HPDE6-E6E7 (cell line): ENCODE data around the gene RGS19.
"Not testable (repeated sequence)": the region's sequence is repeated elsewhere in the genome, so short reads cannot be mapped to it uniquely, and the experiment has no call there.

ENCODE experiments used
- DNase-seq: peaks from one replicate; pipeline ENCODE4 v3.0.0; 2011; ENCODE audit warnings: missing footprints; ENCODE audit errors: extremely low spot score

RGS19 gene

DNA sequence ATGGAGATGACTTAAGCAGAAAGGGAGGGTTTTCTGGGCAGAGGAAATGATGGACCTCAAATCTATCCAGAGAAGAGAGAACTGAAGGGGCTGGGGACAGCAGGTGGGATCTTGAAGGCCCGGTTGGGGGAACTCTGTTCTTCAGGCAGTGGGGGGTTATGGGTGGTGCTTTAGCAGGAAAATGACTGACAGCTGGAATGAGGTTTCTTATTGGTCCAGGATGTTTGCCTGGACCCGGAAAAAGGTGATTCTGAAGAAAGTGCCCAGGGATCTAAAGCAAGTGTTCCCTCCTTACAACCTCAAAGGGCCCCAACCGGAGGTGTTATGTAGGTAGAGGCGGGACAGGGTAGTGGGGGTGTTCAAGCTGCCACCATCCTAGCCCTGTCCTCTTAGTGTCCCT is 16.1 kb upstream of the RGS19 start:
- no peak for DNase-seq

DNA sequence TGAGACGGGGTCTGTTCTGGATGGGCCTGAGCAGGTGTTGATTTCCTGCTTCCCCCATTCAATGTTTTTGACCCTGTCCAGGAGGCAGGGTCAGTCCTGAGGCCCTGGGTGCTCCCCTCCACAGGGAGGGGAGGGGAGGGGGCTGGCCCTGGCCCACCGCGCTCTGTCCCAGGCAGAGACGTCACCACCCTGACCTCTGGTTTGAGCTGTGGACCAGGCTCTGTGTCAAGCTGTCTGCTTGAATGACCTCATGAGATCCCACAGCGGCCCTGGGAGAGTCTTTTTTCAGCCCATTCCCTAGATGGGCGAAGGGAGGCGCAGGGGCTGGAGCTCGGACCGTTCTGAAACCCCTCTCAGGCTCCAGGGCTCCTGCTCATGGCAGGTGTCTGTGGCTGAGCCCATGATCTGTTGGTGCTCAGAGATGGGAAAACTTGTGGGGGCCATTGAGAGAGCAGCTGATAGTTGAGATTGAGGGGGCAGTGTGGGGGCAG is 13.7 kb upstream of the RGS19 start:
- DNase-seq = no peak

DNA sequence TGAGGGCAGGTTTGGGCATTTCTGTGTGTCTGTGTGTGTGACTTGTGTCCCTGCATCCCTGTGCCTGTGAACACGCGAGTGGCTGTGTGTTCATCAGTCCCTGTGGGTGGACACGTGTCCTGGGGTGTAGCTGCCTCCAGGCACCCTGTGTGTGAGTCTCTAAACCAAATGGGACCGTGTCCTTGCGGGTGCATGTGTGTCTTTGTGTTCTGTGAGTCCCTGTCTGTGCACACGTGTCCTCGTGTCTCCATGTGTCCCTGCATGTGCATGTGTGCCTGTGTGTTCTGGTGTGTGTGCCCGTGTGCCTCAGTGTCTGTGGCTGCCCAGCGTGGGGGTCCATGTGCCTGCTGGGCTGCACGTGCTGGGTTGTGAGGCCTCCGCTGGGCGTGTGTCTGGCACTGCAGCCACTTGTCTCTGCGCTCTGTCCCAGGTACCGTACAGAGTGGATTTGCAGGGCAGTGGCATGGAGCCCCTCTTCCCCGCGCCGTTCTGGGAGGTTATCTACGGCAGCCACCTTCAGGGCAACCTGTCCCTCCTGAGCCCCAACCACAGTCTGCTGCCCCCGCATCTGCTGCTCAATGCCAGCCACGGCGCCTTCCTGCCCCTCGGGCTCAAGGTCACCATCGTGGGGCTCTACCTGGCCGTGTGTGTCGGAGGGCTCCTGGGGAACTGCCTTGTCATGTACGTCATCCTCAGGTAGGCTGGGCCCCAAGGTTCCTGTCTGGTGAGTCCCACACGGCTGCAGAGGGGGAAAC is 13.1 kb upstream of the RGS19 start:
- DNase-seq = no peak

DNA sequence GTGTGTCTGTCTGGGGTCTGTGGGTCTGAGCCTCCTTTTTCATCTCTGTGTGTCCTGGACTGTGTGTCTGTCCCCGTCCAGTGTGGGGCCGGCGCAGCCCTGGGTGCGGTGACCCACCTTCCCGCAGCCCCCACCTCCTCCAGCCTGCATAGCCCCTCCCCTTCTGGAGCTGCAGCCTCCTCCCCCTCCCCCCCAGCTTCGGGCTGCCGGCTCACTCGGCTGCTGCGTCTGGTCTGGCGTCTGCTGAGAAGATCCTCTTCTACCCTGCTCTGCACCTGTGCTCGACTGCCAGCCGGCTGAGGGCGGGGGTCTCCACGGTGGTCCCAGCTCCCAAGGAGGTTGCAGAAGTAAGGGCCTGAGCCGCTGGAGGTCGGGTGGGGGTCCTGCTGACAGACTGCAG is 12.5 kb upstream of the RGS19 start:
- no peak for DNase-seq

DNA sequence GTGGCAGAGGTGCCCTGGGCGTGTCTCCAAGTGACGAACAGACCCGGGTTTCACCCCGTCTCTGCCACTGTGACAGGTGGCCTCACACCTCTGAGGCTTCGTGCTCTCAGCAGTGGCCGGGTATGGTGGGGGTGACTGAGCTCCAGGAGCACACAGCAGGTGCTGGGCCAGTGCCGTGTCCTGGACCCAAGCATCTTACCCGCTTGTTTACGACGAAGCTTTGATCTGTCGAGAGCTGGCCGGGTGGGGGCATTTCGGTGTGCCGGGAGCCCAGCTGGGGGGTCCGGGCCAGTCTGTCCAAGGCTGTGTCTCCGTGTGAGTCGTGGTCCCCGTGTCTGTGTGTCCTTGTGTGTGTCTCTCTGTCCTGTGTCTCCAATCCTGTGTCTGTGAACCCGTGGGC is 12.0 kb upstream of the RGS19 start:
- no peak for DNase-seq

DNA sequence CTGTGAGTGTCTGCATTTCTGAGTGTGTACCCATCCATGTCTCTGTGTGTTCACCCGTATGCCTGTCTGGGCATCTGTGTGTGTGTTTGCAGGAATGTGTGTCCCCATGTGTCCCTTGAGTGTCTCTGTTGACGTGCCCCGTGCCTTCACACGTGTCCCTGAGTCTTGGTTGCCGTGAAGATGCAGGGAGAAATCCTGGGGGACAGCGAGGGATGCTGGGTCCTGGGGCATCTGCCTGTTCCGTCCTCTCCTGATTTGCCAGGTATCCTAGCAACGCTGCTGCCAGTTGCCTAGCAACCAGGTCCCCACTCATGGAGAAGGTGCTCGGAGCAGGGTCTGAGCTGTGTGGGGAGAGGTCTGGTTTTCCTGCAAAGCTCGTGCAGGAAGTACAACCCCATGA is 10.8 kb upstream of the RGS19 start:
- no peak for DNase-seq

DNA sequence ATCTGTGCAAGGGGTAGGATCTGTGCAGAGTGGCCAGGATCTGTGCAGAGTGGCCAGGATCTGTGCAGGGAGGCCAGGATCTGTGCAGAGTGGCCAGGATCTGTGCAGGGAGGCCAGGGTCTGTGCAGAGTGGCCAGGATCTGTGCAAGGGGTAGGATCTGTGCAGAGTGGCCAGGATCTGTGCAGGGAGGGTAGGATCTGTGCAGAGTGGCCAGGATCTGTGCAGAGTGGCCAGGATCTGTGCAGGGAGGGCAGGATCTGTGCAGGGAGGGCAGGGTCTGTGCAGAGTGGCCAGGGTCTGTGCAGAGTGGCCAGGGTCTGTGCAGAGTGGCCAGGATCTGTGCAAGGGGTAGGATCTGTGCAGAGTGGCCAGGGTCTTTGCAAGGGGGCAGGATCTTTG is 9.3 kb upstream of the RGS19 start:
- not testable (repeated sequence) for DNase-seq

DNA sequence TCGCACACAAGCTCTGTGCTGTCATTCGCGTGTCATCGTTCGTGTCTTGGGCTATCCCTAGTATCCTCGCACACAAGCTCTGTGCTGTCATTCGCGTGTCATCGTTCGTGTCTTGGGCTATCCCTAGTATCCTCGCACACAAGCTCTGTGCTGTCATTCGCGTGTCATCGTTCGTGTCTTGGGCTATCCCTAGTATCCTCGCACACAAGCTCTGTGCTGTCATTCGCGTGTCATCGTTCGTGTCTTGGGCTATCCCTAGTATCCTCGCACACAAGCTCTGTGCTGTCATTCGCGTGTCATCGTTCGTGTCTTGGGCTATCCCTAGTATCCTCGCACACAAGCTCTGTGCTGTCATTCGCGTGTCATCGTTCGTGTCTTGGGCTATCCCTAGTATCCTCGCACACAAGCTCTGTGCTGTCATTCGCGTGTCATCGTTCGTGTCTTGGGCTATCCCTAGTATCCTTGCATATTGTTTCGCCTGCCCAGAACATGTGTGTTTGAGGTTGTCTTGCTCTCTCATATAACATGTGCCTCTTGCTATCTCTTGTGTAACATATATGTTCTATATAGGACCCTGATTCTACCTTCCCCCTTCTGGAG is 8.0 kb upstream of the RGS19 start:
- DNase-seq = not testable (repeated sequence)

DNA sequence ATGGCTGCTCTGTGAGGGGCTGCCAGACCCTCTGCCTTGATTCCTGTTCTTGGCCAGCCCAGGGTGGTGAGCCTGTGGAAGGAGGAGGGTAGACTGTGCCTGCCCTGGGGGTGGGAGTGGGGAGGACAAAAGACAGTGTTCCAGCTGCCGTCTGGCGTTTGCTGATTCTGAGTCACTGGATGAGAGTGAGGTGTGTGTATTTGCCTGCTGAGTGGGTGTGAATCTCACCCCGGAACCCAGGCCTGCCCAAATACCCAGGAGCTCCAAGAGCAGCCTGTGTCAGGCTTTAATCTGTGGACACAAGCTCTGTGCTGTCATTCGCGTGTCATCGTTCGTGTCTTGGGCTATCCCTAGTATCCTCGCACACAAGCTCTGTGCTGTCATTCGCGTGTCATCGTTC is 7.5 kb upstream of the RGS19 start:
- DNase-seq = no peak

DNA sequence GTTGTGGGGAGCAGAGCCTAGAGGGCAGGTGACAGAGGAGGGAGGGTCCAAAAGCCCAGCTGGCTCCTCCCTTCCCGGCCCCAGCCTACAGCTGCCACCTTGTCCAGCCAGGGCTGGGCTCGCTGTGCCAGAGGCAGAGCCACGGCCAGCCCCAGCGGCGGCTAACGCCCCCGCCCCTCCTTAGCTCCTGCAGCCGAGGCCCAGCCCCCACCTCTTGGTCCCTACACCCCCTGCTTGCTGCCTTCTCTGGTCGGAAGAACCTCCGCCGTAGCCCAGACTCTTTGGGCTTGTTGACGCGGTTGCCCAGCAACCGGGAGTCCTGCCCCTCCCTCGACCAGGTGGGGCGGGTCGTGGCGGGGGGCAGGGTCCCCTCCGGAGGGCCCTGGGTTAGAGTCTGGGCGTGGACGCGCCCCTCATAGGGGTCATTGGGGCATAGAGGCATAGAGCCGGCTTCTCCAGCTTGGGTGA is 5.4 kb upstream of the RGS19 start:
- DNase-seq = no peak

DNA sequence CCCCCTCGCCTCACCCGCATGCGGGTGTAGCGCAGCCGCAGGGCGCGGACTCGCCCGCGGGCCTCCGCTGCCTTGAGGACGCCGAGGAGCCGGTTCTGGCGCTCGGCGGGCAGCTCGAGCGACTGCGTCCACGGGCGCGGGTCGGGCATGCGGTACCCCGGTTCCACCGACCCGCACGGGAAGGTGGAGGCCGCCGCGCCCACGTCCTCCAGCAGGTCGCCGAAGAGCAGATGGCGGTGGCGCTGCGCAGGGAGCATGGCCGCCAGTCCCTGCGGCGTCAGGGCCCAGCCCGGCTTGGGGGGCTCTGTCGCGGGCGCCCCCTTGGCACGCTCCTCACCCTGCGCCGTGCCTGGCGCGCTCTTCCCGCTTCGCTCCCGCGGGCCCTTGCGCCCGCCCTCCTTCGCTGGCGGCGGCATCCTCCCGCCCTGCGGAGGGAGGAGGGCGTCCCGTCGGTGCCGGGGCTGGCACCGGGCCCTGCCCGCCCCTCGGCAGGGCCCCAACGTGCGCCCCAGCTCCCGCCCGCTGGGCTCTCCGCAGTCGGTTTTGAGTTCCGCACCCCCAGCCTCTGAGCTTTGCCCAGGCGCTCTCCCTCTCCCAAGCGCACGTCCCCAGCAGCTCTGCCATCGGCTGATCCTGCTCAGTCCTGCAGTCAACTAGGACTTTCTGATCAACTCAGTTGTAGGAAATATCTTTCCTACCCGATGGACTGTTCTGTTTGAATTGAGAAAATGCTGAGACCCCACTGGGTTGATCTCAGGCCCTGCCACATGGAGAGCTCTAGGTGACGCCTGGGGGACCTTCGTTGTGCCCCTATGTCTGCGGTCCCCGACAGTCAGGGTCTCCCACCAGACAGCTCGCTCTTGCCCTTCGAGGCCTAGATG is 4.7 kb upstream of the RGS19 start, which contains the start of gene LKAAEAR1:
LKAAEAR1 (minus strand) TSS at position 595 of the 881 bp plus-strand sequence; CDS start at position 416, 179 bp downstream.
- DNase-seq = no peak

DNA sequence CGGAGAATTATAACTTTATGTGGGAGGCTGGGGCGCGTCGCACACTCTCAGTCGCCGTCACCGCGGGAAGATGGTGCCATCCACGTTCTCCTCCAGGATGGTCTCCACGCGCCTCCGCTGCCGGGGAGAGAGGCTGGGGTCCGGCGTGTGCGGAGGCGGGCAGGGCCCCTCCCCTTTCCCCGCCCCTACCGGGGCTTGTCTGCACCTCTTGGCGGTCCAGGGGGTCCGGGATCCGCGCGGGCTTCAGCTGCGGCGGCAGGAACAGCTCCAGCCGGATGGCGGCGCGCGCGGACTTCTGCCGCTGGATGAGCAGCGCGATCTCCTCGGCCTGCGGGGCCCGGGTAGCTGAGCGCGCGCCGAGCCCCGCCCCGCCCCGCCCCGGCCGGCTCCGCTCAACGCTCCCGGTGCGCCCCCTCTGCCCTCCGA is 4.1 kb upstream of the RGS19 start:
- DNase-seq = peak; percentile 77

DNA sequence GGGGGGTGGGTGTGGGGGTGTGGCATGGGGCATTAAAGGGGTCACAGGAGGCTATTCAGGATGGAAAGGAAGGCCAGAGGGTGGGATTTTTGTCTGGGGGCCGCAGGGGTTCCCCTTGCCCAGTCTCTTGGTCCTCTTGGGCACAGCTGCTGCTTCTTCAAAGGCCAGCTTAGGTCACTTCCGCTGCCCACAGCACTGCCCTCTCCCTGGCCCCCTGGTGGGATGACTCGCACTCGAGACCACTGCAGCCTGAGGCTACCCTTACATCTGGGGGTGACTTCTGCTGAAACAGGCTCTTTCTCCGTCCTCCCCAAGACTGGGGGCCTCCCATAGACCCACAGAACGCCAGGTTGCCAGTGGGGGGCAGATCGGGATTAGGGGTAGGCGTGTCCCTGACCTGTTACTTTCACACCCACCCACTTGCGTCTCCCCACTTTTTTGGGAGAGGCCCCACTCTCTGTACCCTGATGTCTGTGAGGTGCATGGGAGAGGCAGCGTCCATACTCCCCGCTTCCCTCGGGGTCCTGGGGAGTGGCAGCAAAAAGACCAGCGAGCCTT is 3.6 kb upstream of the RGS19 start:
- no peak for DNase-seq

DNA sequence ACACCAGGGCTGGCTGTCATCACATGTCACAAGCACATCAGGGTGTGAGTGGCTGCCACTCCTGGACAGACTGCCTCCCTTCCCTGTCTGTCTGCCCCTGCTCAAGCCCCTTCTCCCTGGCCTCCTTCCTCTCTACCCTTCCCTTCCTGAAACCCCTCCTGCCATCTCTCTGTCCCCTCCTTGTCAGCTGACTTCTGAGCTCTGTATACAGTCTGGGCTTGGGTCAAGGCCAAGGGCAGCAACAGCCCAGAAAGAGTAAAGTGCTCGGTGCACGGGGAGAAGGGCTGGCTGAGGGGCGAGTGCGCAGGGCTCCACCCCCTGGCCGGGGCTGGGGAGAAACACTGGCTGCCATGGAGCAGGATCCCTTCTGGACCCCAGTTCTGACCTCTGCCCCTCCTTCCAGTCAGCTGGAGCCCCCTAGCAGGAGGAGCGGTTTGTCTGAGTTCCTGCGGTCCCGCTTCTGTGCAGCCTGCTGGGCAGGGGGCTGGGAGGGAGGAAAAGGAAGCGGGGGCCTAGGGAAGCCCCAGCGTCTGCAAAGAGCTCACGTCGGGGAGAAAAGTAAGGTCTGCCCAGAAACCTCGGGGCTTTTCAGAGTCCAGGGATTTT is 2.9 kb upstream of the RGS19 start:
- no peak for DNase-seq

DNA sequence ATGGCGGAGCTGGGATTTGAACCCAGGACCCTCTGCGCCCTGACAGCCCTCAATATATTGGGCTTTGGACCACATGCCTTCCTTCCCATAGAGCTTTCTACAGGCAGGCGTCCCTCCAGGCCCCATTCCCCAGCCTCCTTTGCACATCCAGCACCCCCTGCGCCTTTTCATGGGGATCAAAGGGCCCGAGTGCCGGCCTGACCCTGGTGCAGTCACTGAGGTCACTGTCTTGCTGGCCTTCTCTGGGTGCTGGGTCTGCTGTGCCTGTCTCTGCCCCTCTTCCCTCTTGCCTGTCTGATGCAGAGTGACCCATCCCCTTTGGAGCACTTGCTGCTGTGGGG is 2.3 kb upstream of the RGS19 start:
- DNase-seq = no peak

DNA sequence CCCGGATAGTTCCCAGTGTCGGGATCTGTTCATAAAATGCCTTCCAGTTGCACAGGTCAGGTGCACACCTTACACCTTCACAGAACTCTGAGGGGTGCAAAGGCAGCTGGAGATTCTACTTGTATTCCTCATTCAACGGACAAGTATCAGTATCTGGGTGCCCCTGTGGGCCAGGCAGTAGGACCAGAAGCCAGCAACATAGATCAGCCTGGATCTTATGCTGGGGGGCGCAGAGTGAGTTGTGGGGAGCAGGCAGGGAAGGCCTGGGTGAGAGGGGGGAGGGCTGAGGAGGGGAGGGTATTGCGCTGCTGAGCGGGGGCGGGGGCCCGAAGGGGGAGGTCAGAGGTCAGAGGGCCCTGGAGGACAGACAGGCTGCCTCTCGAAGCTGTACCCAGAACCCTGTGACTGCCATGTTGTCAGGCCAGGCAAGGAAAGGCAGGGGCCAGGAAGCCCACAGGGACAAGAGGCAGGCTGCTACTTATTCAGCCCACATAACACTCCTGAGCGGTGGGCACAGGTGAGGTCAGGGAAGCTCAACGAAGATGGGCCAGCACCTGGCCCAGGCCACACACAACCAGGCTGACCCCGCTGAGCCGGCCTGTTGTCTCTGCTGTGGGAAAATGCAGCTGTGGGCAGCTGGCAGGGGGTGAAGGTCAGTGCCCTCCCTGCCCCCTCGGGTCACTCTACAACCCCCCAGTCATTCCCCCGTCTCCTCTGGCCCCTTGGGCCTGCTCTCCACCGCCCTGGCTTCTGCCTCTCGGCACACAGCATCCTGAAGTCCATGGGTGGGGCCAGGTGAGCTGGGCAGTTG is 1.7 kb upstream of the RGS19 start:
- no peak for DNase-seq

DNA sequence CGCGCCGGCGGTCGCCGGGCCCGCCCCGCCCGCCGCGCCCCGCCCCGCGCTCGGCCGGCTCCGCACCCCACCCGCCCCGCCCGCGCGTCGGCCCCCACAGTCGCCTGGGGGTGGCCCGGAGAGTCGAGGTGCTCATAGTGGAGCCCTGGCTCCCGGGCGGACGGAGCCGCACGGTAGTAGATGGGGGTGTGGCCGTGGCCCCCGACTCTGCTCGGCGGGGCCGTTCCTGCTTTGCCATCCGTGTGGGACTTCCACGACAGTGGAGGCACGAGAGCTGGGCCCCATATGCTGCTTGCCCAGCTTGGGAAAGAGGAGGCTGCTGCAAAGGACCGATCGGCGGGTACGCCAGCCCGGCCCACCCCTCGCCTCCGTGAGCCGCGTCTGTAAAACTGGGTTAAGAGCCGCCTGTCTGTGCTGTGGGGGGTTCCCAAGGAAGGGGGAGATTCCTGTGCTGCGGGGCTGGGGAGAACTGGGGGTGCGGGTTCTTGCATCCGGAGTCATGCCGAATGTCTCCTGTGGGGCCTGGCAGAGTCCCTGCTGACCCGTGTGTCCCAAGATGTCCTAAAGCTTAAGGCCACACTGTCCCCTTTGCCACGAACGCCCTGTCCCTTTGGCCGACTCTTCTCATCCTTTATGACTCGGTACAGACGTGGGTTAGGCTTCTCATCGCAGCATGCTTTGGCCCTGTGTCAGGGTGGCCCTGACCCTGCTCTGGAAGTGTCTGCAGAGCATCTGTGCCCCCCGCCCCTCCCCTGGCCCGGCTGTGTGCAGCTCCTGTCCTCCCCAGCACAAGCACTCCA is 895 bp upstream of the RGS19 start, which contains the start of gene OPRL1:
OPRL1 (plus strand) TSS at position 70 of the 800 bp plus-strand sequence. CDS start 12,639 bp downstream, outside the sequence.
- DNase-seq = no peak

DNA sequence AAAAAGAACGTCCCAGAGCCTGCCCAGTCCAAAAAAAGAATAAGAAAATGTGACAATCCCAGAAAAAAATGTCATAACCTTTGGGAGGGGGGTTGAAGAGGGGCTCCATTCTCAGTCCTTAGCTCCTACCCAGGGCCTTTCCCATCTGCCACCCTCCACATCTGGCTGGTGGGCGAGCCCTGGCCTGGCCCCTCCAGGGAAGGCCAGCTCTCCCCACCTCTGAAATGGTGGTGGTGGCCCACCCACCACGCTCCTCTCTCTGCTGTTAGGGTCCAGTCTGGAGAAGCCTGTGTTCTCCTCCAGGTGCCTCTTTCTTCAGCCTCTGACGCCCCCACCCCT is 415 bp downstream of the RGS19 start:
- DNase-seq = no peak

DNA sequence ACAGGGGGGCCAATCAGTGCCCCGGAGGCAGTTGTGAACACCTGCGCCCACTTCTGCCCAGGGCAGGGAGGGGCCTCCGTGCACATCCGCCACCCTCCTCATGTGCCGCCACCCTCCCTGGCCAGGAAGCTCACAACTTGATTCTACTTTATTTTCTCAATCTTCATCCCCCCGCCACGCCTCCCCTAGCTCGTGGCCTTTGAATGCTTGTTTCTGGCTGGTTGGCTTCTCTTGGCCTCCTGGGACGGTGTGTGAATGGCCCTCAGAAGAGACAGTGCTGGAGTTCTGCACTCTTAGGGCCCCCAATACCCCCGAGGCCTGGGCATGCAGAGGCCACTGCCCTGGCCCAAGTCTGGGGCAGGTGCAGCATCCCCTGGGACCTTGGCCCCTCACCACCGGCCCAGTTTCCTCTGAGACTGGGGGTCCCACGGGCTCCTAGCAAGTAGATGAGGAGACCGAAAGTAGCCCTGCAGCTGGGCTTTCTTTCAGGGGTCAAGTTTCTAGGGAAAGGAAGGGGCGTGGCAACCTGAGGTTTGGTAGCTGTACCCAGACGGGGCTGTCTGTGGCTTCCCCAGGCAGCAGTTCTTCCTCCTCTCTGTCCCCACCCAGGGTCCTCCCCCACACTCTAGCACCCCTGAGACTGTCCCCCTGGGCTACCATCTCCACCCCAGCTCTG is 1.3 kb downstream of the RGS19 start:
- no peak for DNase-seq
